ENCODE results near the gene PHKA1.
"Not testable (repeated sequence)": the region's sequence is repeated elsewhere in the genome, so short reads cannot be mapped to it uniquely, and the experiment has no call there.

The PHKA1 gene

GRCh38 chrX:72713599-72714477, at the start of gene PHKA1:
TSS of gene PHKA1 (minus strand) at chrX:72714306. CDS start at chrX:72713880, 426 bp downstream.
- DNase-seq = peak; percentile 43

GRCh38 chrX:72760454-72760853, 46.3 kb upstream of the PHKA1 start:
- not testable (repeated sequence) for DNase-seq

DNA sequence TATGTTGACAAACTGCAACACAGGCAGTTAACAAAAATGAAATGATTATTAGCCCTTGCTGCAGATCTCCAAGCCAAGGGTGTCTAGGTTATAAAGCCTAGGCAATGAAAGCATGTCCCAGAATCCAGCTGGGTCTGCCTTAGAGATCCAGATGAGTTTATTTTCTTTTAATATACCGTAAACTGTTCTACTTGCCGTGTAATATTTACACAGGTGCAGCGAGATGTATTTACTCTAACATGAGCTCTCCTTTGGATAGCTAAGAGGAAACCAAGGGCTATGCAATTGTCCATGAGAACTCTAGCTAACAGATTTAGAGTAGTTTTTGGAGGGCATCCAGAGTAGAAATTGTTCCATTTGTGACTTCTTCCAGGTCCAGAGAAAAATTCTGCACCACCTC, 34.4 kb upstream of the PHKA1 start:
- not testable (repeated sequence) for DNase-seq

GRCh38 chrX:72745546-72745945, 31.4 kb upstream of the PHKA1 start:
- not testable (repeated sequence) for DNase-seq

DNA sequence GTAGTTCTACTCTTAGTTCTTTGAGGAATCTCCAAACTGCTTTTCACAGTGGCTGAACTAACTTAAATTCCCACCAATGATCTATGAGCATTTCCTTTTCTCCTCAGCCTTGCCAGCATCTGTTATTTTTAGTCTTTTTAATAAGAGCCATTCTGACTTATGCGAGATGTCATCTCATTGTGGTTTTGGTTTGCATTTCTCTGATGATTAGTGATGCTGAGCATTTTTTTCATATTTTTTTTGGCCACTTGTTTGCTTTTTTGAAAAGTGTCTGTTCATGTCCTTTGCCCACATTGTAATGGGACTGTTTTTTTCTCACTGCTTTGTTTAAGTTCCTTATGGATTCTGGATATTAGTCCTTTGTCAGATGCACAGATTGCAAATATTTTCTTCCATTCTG, 21.5 kb upstream of the PHKA1 start:
- no peak for DNase-seq

DNA sequence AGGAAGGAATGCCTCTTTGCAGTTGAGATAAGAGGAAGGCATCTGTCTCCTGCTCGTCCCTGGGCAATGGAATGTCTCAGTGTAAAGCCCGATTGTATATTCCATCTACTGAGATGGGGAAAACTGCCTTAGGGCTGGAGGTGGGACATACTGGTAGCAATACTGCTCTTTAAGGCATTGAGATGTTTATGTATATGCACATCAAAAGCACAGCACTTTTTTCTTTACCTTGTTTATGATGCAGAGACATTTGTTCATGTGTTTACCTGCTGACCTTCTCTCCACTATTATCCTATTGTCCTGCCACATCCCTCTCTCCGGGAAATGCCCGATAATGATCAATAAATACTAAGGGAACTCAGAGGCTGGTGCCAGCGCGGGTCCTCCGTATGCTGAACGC, 19.5 kb upstream of the PHKA1 start:
- DNase-seq = not testable (repeated sequence)

- no peak for DNase-seq
Measured at GRCh38 chrX:72727846-72728245, 13.7 kb upstream of the PHKA1 start.

DNA sequence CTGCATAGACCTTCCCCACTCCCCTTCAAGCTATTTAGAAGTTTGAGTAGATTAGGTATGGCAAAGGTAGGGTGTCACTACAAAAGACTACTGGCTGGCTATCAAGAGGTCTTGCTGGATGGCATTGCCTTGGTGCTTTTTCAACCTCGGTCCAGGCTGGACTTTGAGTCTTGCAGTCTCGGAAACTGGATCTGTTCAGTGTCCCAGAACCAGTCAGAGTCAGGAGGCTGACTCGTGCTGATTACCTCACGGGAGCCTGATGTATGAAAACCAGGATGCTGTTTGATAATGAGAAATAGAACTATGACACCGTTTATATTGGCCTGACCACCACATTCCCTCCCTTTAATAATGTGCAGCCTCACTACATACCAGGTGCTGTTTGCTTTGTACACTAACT, 2.7 kb upstream of the PHKA1 start:
- no peak for DNase-seq

- peak; percentile 26 for DNase-seq
Measured at GRCh38 chrX:72715546-72715945, 1.4 kb upstream of the PHKA1 start.

- DNase-seq = peak; percentile 52
Measured at GRCh38 chrX:72714478-72714916, 391 bp upstream of the PHKA1 start.

- peak; percentile 1 for DNase-seq
Measured at GRCh38 chrX:72713130-72713529, 976 bp downstream of the PHKA1 start.

GRCh38 chrX:72712094-72712755, 1.9 kb downstream of the PHKA1 start:
- DNase-seq = peak; percentile 48

GRCh38 chrX:72705814-72706213, 8.3 kb downstream of the PHKA1 start:
- no peak for DNase-seq

- no peak for DNase-seq
Measured at GRCh38 chrX:72705111-72705510, 9.0 kb downstream of the PHKA1 start.

GRCh38 chrX:72694170-72694569, 19.9 kb downstream of the PHKA1 start:
- DNase-seq = no peak

DNA sequence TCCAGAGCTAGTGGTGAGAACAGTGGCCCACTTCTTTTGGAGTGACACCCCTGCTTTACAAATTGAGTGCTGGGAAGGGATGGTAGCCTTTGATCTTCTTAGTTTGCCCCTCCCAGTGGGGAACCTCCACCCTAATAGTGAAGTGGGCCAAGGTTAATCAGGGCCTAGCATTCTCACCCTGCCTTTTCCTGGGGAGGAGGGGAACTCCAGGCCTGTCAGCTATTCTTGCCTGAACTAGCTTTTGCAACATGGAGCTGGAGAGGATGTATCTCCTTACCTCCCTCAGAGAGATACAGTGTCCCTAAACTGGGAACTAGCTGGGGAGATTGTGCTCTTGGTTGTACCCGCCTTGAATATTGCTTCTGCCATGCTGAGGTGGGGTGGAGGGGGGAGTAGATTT, 20.6 kb downstream of the PHKA1 start:
- no peak for DNase-seq

- peak; percentile 46 for DNase-seq
Measured at GRCh38 chrX:72687396-72687795, 26.7 kb downstream of the PHKA1 start.

DNA sequence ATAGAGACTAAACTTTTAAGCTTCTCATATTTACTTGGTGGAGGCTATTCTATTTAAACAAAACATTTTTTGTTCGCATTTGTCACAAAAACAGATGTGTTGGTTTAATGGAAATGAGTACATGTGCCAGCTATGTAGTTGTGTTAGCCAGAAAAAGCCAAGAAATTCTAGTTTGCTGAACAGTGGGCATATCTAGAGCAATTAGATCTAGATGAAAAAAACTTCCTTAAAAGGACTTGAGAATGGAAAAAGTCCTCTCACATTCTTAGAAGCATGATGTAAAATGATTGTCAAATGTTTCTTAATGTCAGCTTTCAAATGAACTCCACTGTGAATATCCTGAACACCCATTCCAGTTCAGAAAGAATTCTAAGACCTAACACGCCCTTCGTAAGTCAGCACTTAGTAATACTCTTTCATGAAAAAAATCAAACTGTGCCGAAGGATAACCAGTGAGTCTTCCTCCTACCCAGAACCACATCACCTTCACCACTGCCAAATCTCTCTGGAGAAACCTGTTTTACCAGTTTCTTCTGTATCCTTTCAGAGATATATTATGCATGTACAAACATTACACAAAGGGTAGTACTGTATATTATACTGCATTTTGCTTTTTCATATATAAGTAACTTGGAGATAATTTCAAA, 28.2 kb downstream of the PHKA1 start:
- no peak for DNase-seq

DNA sequence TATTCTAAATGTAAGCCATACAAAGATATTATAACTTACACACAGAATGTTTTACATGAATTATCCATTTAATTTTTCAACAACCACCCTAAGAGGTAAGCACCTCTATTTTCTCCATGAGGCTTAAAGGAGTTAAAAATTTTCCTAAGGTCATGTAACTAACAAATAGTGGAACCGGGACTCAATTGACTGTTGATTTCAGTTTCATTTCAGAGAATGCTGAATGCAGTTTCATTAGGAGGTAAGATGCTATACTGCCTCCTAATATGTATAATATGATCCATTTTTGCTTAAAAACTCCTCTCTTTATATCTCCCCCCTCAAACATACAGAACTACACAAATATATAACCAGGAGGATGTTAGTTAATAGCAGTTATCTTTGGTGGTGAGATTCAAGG, 29.1 kb downstream of the PHKA1 start:
- no peak for DNase-seq

GRCh38 chrX:72683631-72684030, 30.5 kb downstream of the PHKA1 start:
- DNase-seq = no peak

GRCh38 chrX:72676465-72676864, 37.6 kb downstream of the PHKA1 start:
- no peak for DNase-seq

DNA sequence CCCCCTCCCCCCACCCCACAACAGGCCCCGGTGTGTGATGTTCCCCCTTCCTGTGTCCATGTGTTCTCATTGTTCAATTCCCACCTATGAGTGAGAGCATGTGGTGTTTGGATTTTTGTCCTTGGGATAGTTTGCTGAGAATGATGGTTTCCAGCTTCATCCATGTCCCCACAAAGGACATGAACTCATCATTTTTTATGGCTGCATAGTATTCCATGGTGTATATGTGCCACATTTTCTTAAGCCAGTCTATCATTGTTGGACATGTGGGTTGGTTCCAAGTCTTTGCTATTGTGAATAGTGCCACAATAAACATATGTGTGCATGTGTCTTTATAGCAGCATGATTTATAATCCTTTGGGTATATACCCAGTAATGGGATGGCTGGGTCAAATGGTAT, 40.2 kb downstream of the PHKA1 start:
- not testable (repeated sequence) for DNase-seq

GRCh38 chrX:72669508-72669907, 44.6 kb downstream of the PHKA1 start:
- DNase-seq = not testable (repeated sequence)

DNA sequence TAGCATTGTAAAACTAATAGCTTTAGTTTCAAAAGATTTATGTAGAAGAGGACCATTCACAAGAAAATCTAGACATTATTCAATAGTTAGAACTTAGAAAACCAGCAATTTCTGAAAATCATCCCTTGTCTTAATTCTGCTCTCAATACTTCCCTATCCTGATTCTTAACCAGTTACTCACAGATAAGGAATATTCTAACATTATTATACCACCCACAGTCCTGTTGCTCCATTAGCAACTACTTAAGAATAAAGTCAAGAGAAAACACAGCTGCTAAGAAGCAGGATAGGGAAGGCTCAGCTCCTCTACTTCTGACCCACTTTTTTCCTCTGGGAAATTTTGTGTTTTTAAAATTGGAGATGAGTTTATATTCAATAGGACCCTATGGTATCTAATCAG, 47.7 kb downstream of the PHKA1 start:
- DNase-seq = no peak
